ENCODE data around the gene DCTN3.

DCTN3 gene

GRCh38 chr9:34579104-34579807 is 41.0 kb downstream of the DCTN3 start:
- H3K27me3 ChIP-seq (ENCODE audit: control insufficient read depth, insufficient read depth, low read length): peaks cover 85% of the 10 kb centered on the region
- H3K36me3 ChIP-seq (ENCODE audit: control insufficient read depth, insufficient read depth, low read length): no peaks in the 10 kb centered on the region
- no peaks in the 10 kb centered on the region for H3K9me3 ChIP-seq (ENCODE audit: control insufficient read depth, low read length)
- no peak overlapping the region for H3K9ac ChIP-seq (ENCODE audit: low read length)
- peaks cover 6% of the 10 kb centered on the region for H3K4me1 ChIP-seq (ENCODE audit: control insufficient read depth, insufficient read depth, low read length)
- H3K4me3 ChIP-seq (ENCODE audit: low read length): no peak overlapping the region

- no peak overlapping the region for H3K4me3 ChIP-seq (ENCODE audit: low read length)
- peaks cover 77% of the 10 kb centered on the region for H3K27me3 ChIP-seq (ENCODE audit: control insufficient read depth, insufficient read depth, low read length)
- peaks cover 6% of the 10 kb centered on the region for H3K4me1 ChIP-seq (ENCODE audit: control insufficient read depth, insufficient read depth, low read length)
- no peak overlapping the region for H3K9ac ChIP-seq (ENCODE audit: low read length)
- no peaks in the 10 kb centered on the region for H3K9me3 ChIP-seq (ENCODE audit: control insufficient read depth, low read length)
- H3K36me3 ChIP-seq (ENCODE audit: control insufficient read depth, insufficient read depth, low read length): no peaks in the 10 kb centered on the region
Measured at GRCh38 chr9:34578241-34579103, 41.8 kb downstream of the DCTN3 start.

- Histone ChIP-seq H3K27me3 (ENCODE audit: control insufficient read depth, insufficient read depth, low read length) (peaks cover 71% of the 10 kb centered on the region), H3K4me1 (ENCODE audit: control insufficient read depth, insufficient read depth, low read length) (peaks cover 6% of the 10 kb centered on the region), H3K4me3 (ENCODE audit: low read length) (no peak overlapping the region), H3K36me3 (ENCODE audit: control insufficient read depth, insufficient read depth, low read length) (no peaks in the 10 kb centered on the region), H3K9ac (ENCODE audit: low read length) (no peak overlapping the region), H3K9me3 (ENCODE audit: control insufficient read depth, low read length) (no peaks in the 10 kb centered on the region)
Measured at GRCh38 chr9:34577400-34578240, 42.7 kb downstream of the DCTN3 start.

GRCh38 chr9:34576597-34577399 is 43.5 kb downstream of the DCTN3 start:
- Histone ChIP-seq H3K4me3 (ENCODE audit: low read length) (no peak overlapping the region), H3K36me3 (ENCODE audit: control insufficient read depth, insufficient read depth, low read length) (no peaks in the 10 kb centered on the region), H3K9ac (ENCODE audit: low read length) (no peak overlapping the region), H3K27me3 (ENCODE audit: control insufficient read depth, insufficient read depth, low read length) (peaks cover 65% of the 10 kb centered on the region), H3K9me3 (ENCODE audit: control insufficient read depth, low read length) (no peaks in the 10 kb centered on the region), H3K4me1 (ENCODE audit: control insufficient read depth, insufficient read depth, low read length) (peaks cover 12% of the 10 kb centered on the region)

GRCh38 chr9:34575862-34576596 is 44.3 kb downstream of the DCTN3 start:
- H3K9ac ChIP-seq (ENCODE audit: low read length): no peak overlapping the region
- peaks cover 14% of the 10 kb centered on the region for H3K4me1 ChIP-seq (ENCODE audit: control insufficient read depth, insufficient read depth, low read length)

GRCh38 chr9:34575241-34575640 is 45.1 kb downstream of the DCTN3 start:
- peaks cover 56% of the 10 kb centered on the region for H3K27me3 ChIP-seq (ENCODE audit: control insufficient read depth, insufficient read depth, low read length)
- H3K4me3 ChIP-seq (ENCODE audit: low read length): no peak overlapping the region
- no peaks in the 10 kb centered on the region for H3K9me3 ChIP-seq (ENCODE audit: control insufficient read depth, low read length)
- H3K4me1 ChIP-seq (ENCODE audit: control insufficient read depth, insufficient read depth, low read length): peaks cover 14% of the 10 kb centered on the region
- no peak overlapping the region for H3K9ac ChIP-seq (ENCODE audit: low read length)
- H3K36me3 ChIP-seq (ENCODE audit: control insufficient read depth, insufficient read depth, low read length): no peaks in the 10 kb centered on the region

More at GRCh38 chr9:34575862-34576596, 44.3 kb downstream of the DCTN3 start:
- Histone ChIP-seq H3K4me3 (ENCODE audit: low read length) (no peak overlapping the region), H3K36me3 (ENCODE audit: control insufficient read depth, insufficient read depth, low read length) (no peaks in the 10 kb centered on the region), H3K27me3 (ENCODE audit: control insufficient read depth, insufficient read depth, low read length) (peaks cover 64% of the 10 kb centered on the region), H3K9me3 (ENCODE audit: control insufficient read depth, low read length) (no peaks in the 10 kb centered on the region)

- H3K4me3 ChIP-seq (ENCODE audit: low read length): no peak overlapping the region
- H3K9me3 ChIP-seq (ENCODE audit: control insufficient read depth, low read length): no peaks in the 10 kb centered on the region
- H3K27me3 ChIP-seq (ENCODE audit: control insufficient read depth, insufficient read depth, low read length): peaks cover 53% of the 10 kb centered on the region
- H3K9ac ChIP-seq (ENCODE audit: low read length): no peak overlapping the region
- no peaks in the 10 kb centered on the region for H3K36me3 ChIP-seq (ENCODE audit: control insufficient read depth, insufficient read depth, low read length)
- peaks cover 14% of the 10 kb centered on the region for H3K4me1 ChIP-seq (ENCODE audit: control insufficient read depth, insufficient read depth, low read length)
Measured at GRCh38 chr9:34574571-34574970, 45.7 kb downstream of the DCTN3 start.

GRCh38 chr9:34573599-34574325 is 46.5 kb downstream of the DCTN3 start:
- H3K27me3 ChIP-seq (ENCODE audit: control insufficient read depth, insufficient read depth, low read length): peaks cover 45% of the 10 kb centered on the region

GRCh38 chr9:34572628-34573027 is 47.7 kb downstream of the DCTN3 start:
- no peaks in the 10 kb centered on the region for H3K36me3 ChIP-seq (ENCODE audit: control insufficient read depth, insufficient read depth, low read length)
- no peak overlapping the region for H3K9ac ChIP-seq (ENCODE audit: low read length)
- H3K9me3 ChIP-seq (ENCODE audit: control insufficient read depth, low read length): no peaks in the 10 kb centered on the region
- H3K27me3 ChIP-seq (ENCODE audit: control insufficient read depth, insufficient read depth, low read length): peaks cover 45% of the 10 kb centered on the region
- H3K4me1 ChIP-seq (ENCODE audit: control insufficient read depth, insufficient read depth, low read length): peaks cover 8% of the 10 kb centered on the region
- no peak overlapping the region for H3K4me3 ChIP-seq (ENCODE audit: low read length)

More at GRCh38 chr9:34573599-34574325, 46.5 kb downstream of the DCTN3 start:
- Histone ChIP-seq H3K9ac (ENCODE audit: low read length) (no peak overlapping the region), H3K4me3 (ENCODE audit: low read length) (no peak overlapping the region), H3K36me3 (ENCODE audit: control insufficient read depth, insufficient read depth, low read length) (no peaks in the 10 kb centered on the region), H3K4me1 (ENCODE audit: control insufficient read depth, insufficient read depth, low read length) (peaks cover 8% of the 10 kb centered on the region), H3K9me3 (ENCODE audit: control insufficient read depth, low read length) (no peaks in the 10 kb centered on the region)

- H3K27me3 ChIP-seq (ENCODE audit: control insufficient read depth, insufficient read depth, low read length): peaks cover 45% of the 10 kb centered on the region
- no peak overlapping the region for H3K9ac ChIP-seq (ENCODE audit: low read length)
- H3K9me3 ChIP-seq (ENCODE audit: control insufficient read depth, low read length): no peaks in the 10 kb centered on the region
- H3K4me1 ChIP-seq (ENCODE audit: control insufficient read depth, insufficient read depth, low read length): peaks cover 8% of the 10 kb centered on the region
- H3K4me3 ChIP-seq (ENCODE audit: low read length): no peak overlapping the region
- no peaks in the 10 kb centered on the region for H3K36me3 ChIP-seq (ENCODE audit: control insufficient read depth, insufficient read depth, low read length)
Measured at GRCh38 chr9:34572092-34572491, 48.2 kb downstream of the DCTN3 start.

Data from mucosa of stomach (tissue), 1 donor.